CD4-positive, alpha-beta memory T cell (primary cell): ENCODE measurements around the gene CRLF2. TPM values are rescaled to one million over a fixed set of nuclear protein-coding genes. Genes with fewer than 3 reads are reported as not detected.
"Not testable (repeated sequence)": the region's sequence is repeated elsewhere in the genome, so short reads cannot be mapped to it uniquely, and the experiment has no call there.

Experiments
- CTCF ChIA-PET: fragments of 350-600 bp; sonication (Branson Sonifier 250); formaldehyde crosslinking; loops from one replicate; lab custom pipeline; 2021; ENCODE audit warnings: inconsistent platforms; ENCODE audit not compliant: partially characterized antibody; lab: Charles Lee
- POLR2A ChIA-PET: fragments of 350-600 bp; sonication (Branson Sonifier 250); formaldehyde crosslinking; loops from one replicate; lab custom pipeline; 2021; ENCODE audit not compliant: partially characterized antibody; lab: Charles Lee
- DNase-seq, 5 donors: peaks; one replicate each; pipeline versions ENCODE4 v3.0.0 to v3.0.0-alpha.2; 2020 to 2022; ENCODE audit warnings: mixed read lengths in 1 of 5
- H3K27ac ChIP-seq: one replicate; pipeline ENCODE4 v1.7.0; 2013; ENCODE audit warnings: low read depth, low read length
- H3K27me3 ChIP-seq: 2 replicates; pipeline ENCODE4 v1.7.0; 2013; ENCODE audit warnings: mild to moderate bottlenecking, low read length, moderate library complexity; ENCODE audit not compliant: insufficient read depth
- H3K36me3 ChIP-seq: 2 replicates; pipeline ENCODE4 v1.7.0; 2013; ENCODE audit warnings: mild to moderate bottlenecking, low read length, moderate library complexity; ENCODE audit not compliant: insufficient read depth
- H3K4me1 ChIP-seq: 2 replicates; pipeline ENCODE4 v1.7.0; 2013; ENCODE audit warnings: mild to moderate bottlenecking, low read length, moderate library complexity; ENCODE audit not compliant: insufficient read depth
- H3K4me3 ChIP-seq, 2 donors: one replicate each; pipeline ENCODE4 v1.7.0; 2013; ENCODE audit warnings: low read length in 2 of 2, mild to moderate bottlenecking in 1 of 2
- H3K9me3 ChIP-seq, 2 donors: one replicate each; pipeline ENCODE4 v1.7.0; 2013; ENCODE audit warnings: low read length in 2 of 2, control low read depth in 1 of 2; ENCODE audit not compliant: control insufficient read depth in 1 of 2
- H3K27ac Mint-ChIP-seq, 7 donors: one replicate each; pipeline ENCODE4 v1.8.0; 2020 to 2021; ENCODE audit warnings: mixed read lengths in 7 of 7, mild to moderate bottlenecking in 6 of 7, inconsistent platforms in 3 of 7, moderate library complexity in 3 of 7
- H3K27me3 Mint-ChIP-seq, 2 donors: one replicate each; pipeline ENCODE4 v1.8.0; 2020 to 2021; ENCODE audit warnings: mixed read lengths in 2 of 2
- H3K36me3 Mint-ChIP-seq, 2 donors: one replicate each; pipeline ENCODE4 v1.8.0; 2020 to 2021; ENCODE audit warnings: mixed read lengths in 2 of 2, inconsistent platforms in 1 of 2, mild to moderate bottlenecking in 1 of 2
- H3K4me1 Mint-ChIP-seq, 4 donors: one replicate each; pipeline ENCODE4 v1.8.0; 2020 to 2021; ENCODE audit warnings: mixed read lengths in 4 of 4, mild to moderate bottlenecking in 1 of 4
- H3K4me3 Mint-ChIP-seq, 8 donors: one replicate each; pipeline ENCODE4 v1.8.0; 2020 to 2021; ENCODE audit warnings: mixed read lengths in 8 of 8, mild to moderate bottlenecking in 7 of 8, moderate library complexity in 6 of 8, inconsistent platforms in 3 of 8
- H3K9me3 Mint-ChIP-seq, 8 donors: one replicate each; pipeline ENCODE4 v1.8.0; 2020 to 2021; ENCODE audit warnings: mixed read lengths in 8 of 8, mild to moderate bottlenecking in 5 of 8, inconsistent platforms in 3 of 8, moderate library complexity in 1 of 8
- intact Hi-C: fragments of 100-400 bp; cut with micrococcal nuclease; formaldehyde crosslinking; loops from one replicate; pipeline ENCODE4 v1.15.1; 2023
- polyA plus RNA-seq, 2 donors: library from polyadenylated mRNA; unstranded; fragments of 300-500 nt; fragmentation: Illumina TruSeq; gene quantifications; one replicate each; pipeline ENCODE4 v1.2.3, GENCODE V29; 2021
- total RNA-seq, 2 experiments: library from RNA; stranded (reverse); gene quantifications; one replicate each; pipeline ENCODE4 v1.2.3, GENCODE V29; 2021

CRLF2 gene
- total and polyA plus RNA-seq, 4 experiments from 2014 or later = 0.19 to 0.38 TPM; not detected in 2

- intact Hi-C loops, H3K27me3 ChIP-seq: not testable (repeated sequence)
These were observed 55.6 kb downstream of the CRLF2 start for GRCh38 chrX:1156681-1157455.

GRCh38 chrX:1153940-1154339, 58.5 kb downstream of the CRLF2 start:
- DNase-seq = no peak
- Mint-ChIP-seq H3K9me3 (no peaks in the 10 kb centered on the region), H3K36me3 (no peaks in the 10 kb centered on the region), H3K27ac (no peak overlapping the region), H3K4me3 (no peak overlapping the region), H3K4me1 (peaks cover 0 to 2% (median 0%) of the 10 kb centered on the region in 4 donors), H3K27me3 (peaks cover 0 to 4% of the 10 kb centered on the region in 2 donors)
- no peak overlapping the region for H3K4me3 ChIP-seq
- H3K27ac ChIP-seq = no peak overlapping the region
- no peaks in the 10 kb centered on the region for H3K4me1 ChIP-seq
- H3K9me3 ChIP-seq = no peaks in the 10 kb centered on the region
- intact Hi-C loops = no loop called here
- CTCF ChIA-PET = no interaction called here
- H3K27me3 ChIP-seq = no peaks in the 10 kb centered on the region
- H3K36me3 ChIP-seq = no peaks in the 10 kb centered on the region
- POLR2A ChIA-PET = no interaction called here

More at GRCh38 chrX:1156681-1157455, 55.6 kb downstream of the CRLF2 start:
- DNase-seq, H3K4me3 Mint-ChIP-seq, H3K36me3 Mint-ChIP-seq, POLR2A ChIA-PET, H3K27me3 Mint-ChIP-seq, H3K4me1 ChIP-seq, H3K27ac Mint-ChIP-seq, H3K4me1 Mint-ChIP-seq, H3K9me3 Mint-ChIP-seq, H3K27ac ChIP-seq, H3K9me3 ChIP-seq, H3K4me3 ChIP-seq, H3K36me3 ChIP-seq, CTCF ChIA-PET: not testable (repeated sequence)

- DNase-seq = no peak
- no peaks in the 10 kb centered on the region for H3K27me3 ChIP-seq
- intact Hi-C loops = no loop called here
- POLR2A ChIA-PET = no interaction called here
- H3K36me3 ChIP-seq = no peaks in the 10 kb centered on the region
- H3K9me3 Mint-ChIP-seq = no peaks in the 10 kb centered on the region
- no peaks in the 10 kb centered on the region for H3K4me1 ChIP-seq
- no peak overlapping the region for H3K4me3 Mint-ChIP-seq
- no peaks in the 10 kb centered on the region for H3K36me3 Mint-ChIP-seq
- H3K4me3 ChIP-seq = no peak overlapping the region
- H3K4me1 Mint-ChIP-seq = no peaks in the 10 kb centered on the region
- H3K27me3 Mint-ChIP-seq = peaks cover 0 to 7% of the 10 kb centered on the region in 2 donors
- H3K27ac ChIP-seq = no peak overlapping the region
- H3K9me3 ChIP-seq = no peaks in the 10 kb centered on the region
- CTCF ChIA-PET = no interaction called here
- no peak overlapping the region for H3K27ac Mint-ChIP-seq
These were observed 60.4 kb downstream of the CRLF2 start for GRCh38 chrX:1152090-1152489.

- intact Hi-C loops = no loop called here
- Mint-ChIP-seq H3K4me3 (no peak overlapping the region), H3K9me3 (no peaks in the 10 kb centered on the region), H3K27ac (peak overlapping the region in 1 of 7 donors; percentile 60), H3K4me1 (no peaks in the 10 kb centered on the region), H3K36me3 (no peaks in the 10 kb centered on the region), H3K27me3 (peaks cover 0 to 7% of the 10 kb centered on the region in 2 donors)
- Histone ChIP-seq H3K27ac (no peak overlapping the region), H3K9me3 (no peaks in the 10 kb centered on the region), H3K4me1 (no peaks in the 10 kb centered on the region), H3K36me3 (no peaks in the 10 kb centered on the region), H3K4me3 (no peak overlapping the region), H3K27me3 (no peaks in the 10 kb centered on the region)
- ChIA-PET CTCF (no interaction called here), POLR2A (no interaction called here)
- DNase-seq = no peak
These were observed 60.9 kb downstream of the CRLF2 start for GRCh38 chrX:1151378-1152077.

- H3K4me3 ChIP-seq = no peak overlapping the region
- intact Hi-C loops = no loop called here
- DNase-seq = no peak
These were observed 61.7 kb downstream of the CRLF2 start for GRCh38 chrX:1150569-1151347.

GRCh38 chrX:1147611-1148515, 64.6 kb downstream of the CRLF2 start:
- POLR2A ChIA-PET = no interaction called here
- no peak overlapping the region for H3K4me3 ChIP-seq
- no peaks in the 10 kb centered on the region for H3K4me1 Mint-ChIP-seq
- H3K4me3 Mint-ChIP-seq = no peak overlapping the region
- no peaks in the 10 kb centered on the region for H3K36me3 ChIP-seq
- no peaks in the 10 kb centered on the region for H3K9me3 Mint-ChIP-seq
- H3K36me3 Mint-ChIP-seq = no peaks in the 10 kb centered on the region
- H3K4me1 ChIP-seq = no peaks in the 10 kb centered on the region
- no peak overlapping the region for H3K27ac Mint-ChIP-seq
- H3K27me3 Mint-ChIP-seq = peaks cover 0 to 7% of the 10 kb centered on the region in 2 donors
- intact Hi-C loops = no loop called here
- no peaks in the 10 kb centered on the region for H3K9me3 ChIP-seq
- no peak for DNase-seq
- H3K27me3 ChIP-seq = no peaks in the 10 kb centered on the region
- CTCF ChIA-PET = no interaction called here
- no peak overlapping the region for H3K27ac ChIP-seq

More at GRCh38 chrX:1150569-1151347, 61.7 kb downstream of the CRLF2 start:
- H3K27ac ChIP-seq = no peak overlapping the region
- no peaks in the 10 kb centered on the region for H3K36me3 ChIP-seq
- ChIA-PET CTCF (no interaction called here), POLR2A (no interaction called here)
- no peaks in the 10 kb centered on the region for H3K36me3 Mint-ChIP-seq
- H3K4me1 ChIP-seq = no peaks in the 10 kb centered on the region
- H3K27me3 ChIP-seq = no peaks in the 10 kb centered on the region
- H3K27ac Mint-ChIP-seq = peak overlapping the region in 1 of 7 donors; percentile 35
- peaks cover 0 to 7% of the 10 kb centered on the region in 2 donors for H3K27me3 Mint-ChIP-seq
- H3K9me3 Mint-ChIP-seq = no peaks in the 10 kb centered on the region
- no peaks in the 10 kb centered on the region for H3K9me3 ChIP-seq
- H3K4me1 Mint-ChIP-seq = no peaks in the 10 kb centered on the region
- peak overlapping the region in 1 of 8 donors; percentile 9 for H3K4me3 Mint-ChIP-seq
